Fibroblast of mammary gland (primary cell): Measurements from ENCODE around the gene RHBDD2.
"Not testable (repeated sequence)": the region's sequence is repeated elsewhere in the genome, so short reads cannot be mapped to it uniquely, and the experiment has no call there.

Source experiments
- DNase-seq: peaks from one replicate; pipeline ENCODE4 v3.0.0-alpha.2; 2010; ENCODE audit warnings: low read depth
- H3K4me3 ChIP-seq: 2 replicates; pipeline ENCODE4 v1.5.1; 2011; ENCODE audit warnings: low read depth, mild to moderate bottlenecking, low read length, moderate library complexity; ENCODE audit not compliant: control insufficient read depth
- CTCF ChIP-seq: conservative IDR thresholded peaks from 2 replicates; pipeline ENCODE4 v1.5.1; 2011; ENCODE audit warnings: low read depth, low read length, inconsistent platforms; ENCODE audit not compliant: control insufficient read depth, insufficient read depth

Gene RHBDD2

GRCh38 chr7:75884476-75884875 lies 5.6 kb downstream of the RHBDD2 start:
- no peak for DNase-seq
- H3K4me3 ChIP-seq, result no peak overlapping the region
- TF ChIP-seq CTCF, result no peak

- TF ChIP-seq CTCF, result no peak
- H3K4me3 ChIP-seq, result no peak overlapping the region
- DNase-seq, result no peak
Measured at GRCh38 chr7:75885036-75885435, 6.2 kb downstream of the RHBDD2 start.

GRCh38 chr7:75887669-75888369 lies 9.0 kb downstream of the RHBDD2 start:
- no peak overlapping the region for H3K4me3 ChIP-seq
- no peak for TF ChIP-seq CTCF
- DNase-seq, result no peak

- TF ChIP-seq CTCF, result no peak
- no peak overlapping the region for H3K4me3 ChIP-seq
- DNase-seq, result no peak
Measured at GRCh38 chr7:75888464-75889222, 9.8 kb downstream of the RHBDD2 start.

DNA sequence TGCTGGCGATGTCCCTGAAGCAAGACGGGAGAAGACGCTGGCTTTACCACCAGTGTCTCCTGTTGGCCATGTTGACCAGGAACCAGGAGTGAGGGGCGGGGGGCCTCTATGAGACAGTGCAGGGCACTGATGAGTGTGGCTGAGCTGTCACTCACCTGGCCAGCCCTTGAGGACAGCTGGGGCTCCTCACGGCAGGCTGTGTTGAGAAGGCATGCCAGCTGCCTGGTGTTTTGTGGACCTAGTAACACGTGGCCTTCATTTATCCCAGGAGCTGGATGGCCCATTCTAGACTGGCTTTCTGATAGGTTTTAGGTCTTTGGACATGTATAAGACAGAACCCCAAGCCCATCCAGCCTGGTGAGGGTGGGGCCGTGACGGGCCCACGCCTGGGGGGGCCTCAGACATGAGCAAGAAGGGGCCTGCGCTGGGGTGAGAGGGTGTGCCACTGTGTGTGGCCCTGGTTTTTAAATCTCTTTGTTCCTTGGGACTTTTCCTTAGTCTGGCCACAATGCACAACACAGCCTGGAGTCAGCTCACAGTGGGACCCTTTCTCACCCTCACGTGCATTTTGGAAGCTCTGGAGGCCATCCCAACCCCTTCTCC lies 10.5 kb downstream of the RHBDD2 start:
- no peak for DNase-seq
- no peak for TF ChIP-seq CTCF
- no peak overlapping the region for H3K4me3 ChIP-seq

DNA sequence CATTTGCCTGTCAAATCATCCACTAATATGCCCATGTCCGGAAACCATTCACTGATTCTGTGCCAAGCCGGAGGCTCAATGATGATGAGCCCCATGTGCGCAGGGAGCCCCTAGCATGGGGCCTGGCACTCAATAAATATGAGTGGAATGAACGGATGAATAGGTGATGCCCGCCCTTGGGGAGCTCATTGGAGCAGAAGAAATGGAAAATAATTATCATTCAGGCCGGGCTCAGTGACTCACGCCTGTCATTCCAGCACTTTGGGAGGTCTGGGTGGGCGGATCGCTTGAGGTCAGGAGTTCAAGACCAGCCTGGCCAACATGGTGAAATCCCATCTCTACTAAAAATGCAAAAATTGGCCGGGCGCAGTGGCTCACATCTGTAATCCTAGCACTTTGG lies 11.0 kb downstream of the RHBDD2 start:
- TF ChIP-seq CTCF, result no peak
- no peak overlapping the region for H3K4me3 ChIP-seq
- DNase-seq, result peak; percentile 67

- not testable (repeated sequence) for H3K4me3 ChIP-seq, DNase-seq
Measured at GRCh38 chr7:75891237-75891636, 12.4 kb downstream of the RHBDD2 start.
